Measurements from ENCODE around the gene NAA40.

The NAA40 gene

GRCh38 chr11:63938479-63939396 lies at the start of gene NAA40:
NAA40 (plus strand) TSS chr11:63939002; CDS start chr11:63939097, 95 bp downstream.
- H3K4me1 ChIP-seq (ENCODE audit: control insufficient read depth, insufficient read depth, low read length), result no peaks in the 10 kb centered on the region
- H3K9ac ChIP-seq (ENCODE audit: low read depth, low read length), result peak within 1 kb of the TSS; percentile 71
- H3K36me3 ChIP-seq (ENCODE audit: control insufficient read depth, insufficient read depth, low read length), result no peaks in the 10 kb centered on the region
- H3K9me3 ChIP-seq (ENCODE audit: control insufficient read depth, insufficient read depth, low read length), result no peaks in the 10 kb centered on the region
- peak within 1 kb of the TSS; percentile 90 for H3K4me3 ChIP-seq (ENCODE audit: low read depth, low read length)
- H3K27me3 ChIP-seq (ENCODE audit: control insufficient read depth, insufficient read depth, low read length), result no peaks in the 10 kb centered on the region

GRCh38 chr11:63889344-63889743 lies 49.5 kb upstream of the NAA40 start:
- H3K27me3 ChIP-seq (ENCODE audit: control insufficient read depth, insufficient read depth, low read length), result no peaks in the 10 kb centered on the region
- H3K4me3 ChIP-seq (ENCODE audit: low read depth, low read length), result no peak overlapping the region
- no peaks in the 10 kb centered on the region for H3K36me3 ChIP-seq (ENCODE audit: control insufficient read depth, insufficient read depth, low read length)
- H3K4me1 ChIP-seq (ENCODE audit: control insufficient read depth, insufficient read depth, low read length), result peaks cover 16% of the 10 kb centered on the region
- H3K9me3 ChIP-seq (ENCODE audit: control insufficient read depth, insufficient read depth, low read length), result no peaks in the 10 kb centered on the region
- H3K9ac ChIP-seq (ENCODE audit: low read depth, low read length), result peak overlapping the region; percentile 20

- H3K4me3 ChIP-seq (ENCODE audit: low read depth, low read length), result no peak overlapping the region
- peaks cover 8% of the 10 kb centered on the region for H3K36me3 ChIP-seq (ENCODE audit: control insufficient read depth, insufficient read depth, low read length)
- no peaks in the 10 kb centered on the region for H3K9me3 ChIP-seq (ENCODE audit: control insufficient read depth, insufficient read depth, low read length)
- no peaks in the 10 kb centered on the region for H3K27me3 ChIP-seq (ENCODE audit: control insufficient read depth, insufficient read depth, low read length)
- peak overlapping the region; percentile 26 for H3K9ac ChIP-seq (ENCODE audit: low read depth, low read length)
- H3K4me1 ChIP-seq (ENCODE audit: control insufficient read depth, insufficient read depth, low read length), result peaks cover 16% of the 10 kb centered on the region
These were observed 48.4 kb upstream of the NAA40 start for GRCh38 chr11:63890368-63890767.

- peaks cover 8% of the 10 kb centered on the region for H3K36me3 ChIP-seq (ENCODE audit: control insufficient read depth, insufficient read depth, low read length)
These were observed 46.6 kb upstream of the NAA40 start for GRCh38 chr11:63892228-63892627.

GRCh38 chr11:63893355-63893754 lies 45.4 kb upstream of the NAA40 start:
- Histone ChIP-seq H3K9ac (ENCODE audit: low read depth, low read length) (no peak overlapping the region), H3K27me3 (ENCODE audit: control insufficient read depth, insufficient read depth, low read length) (no peaks in the 10 kb centered on the region), H3K4me1 (ENCODE audit: control insufficient read depth, insufficient read depth, low read length) (peaks cover 5% of the 10 kb centered on the region), H3K36me3 (ENCODE audit: control insufficient read depth, insufficient read depth, low read length) (peaks cover 11% of the 10 kb centered on the region), H3K9me3 (ENCODE audit: control insufficient read depth, insufficient read depth, low read length) (no peaks in the 10 kb centered on the region), H3K4me3 (ENCODE audit: low read depth, low read length) (no peak overlapping the region)

More at GRCh38 chr11:63892228-63892627, 46.6 kb upstream of the NAA40 start:
- no peaks in the 10 kb centered on the region for H3K27me3 ChIP-seq (ENCODE audit: control insufficient read depth, insufficient read depth, low read length)
- no peak overlapping the region for H3K9ac ChIP-seq (ENCODE audit: low read depth, low read length)
- H3K4me3 ChIP-seq (ENCODE audit: low read depth, low read length), result no peak overlapping the region
- H3K4me1 ChIP-seq (ENCODE audit: control insufficient read depth, insufficient read depth, low read length), result peaks cover 15% of the 10 kb centered on the region
- H3K9me3 ChIP-seq (ENCODE audit: control insufficient read depth, insufficient read depth, low read length), result no peaks in the 10 kb centered on the region

- Histone ChIP-seq H3K27me3 (ENCODE audit: control insufficient read depth, insufficient read depth, low read length) (no peaks in the 10 kb centered on the region), H3K4me3 (ENCODE audit: low read depth, low read length) (no peak overlapping the region), H3K9ac (ENCODE audit: low read depth, low read length) (no peak overlapping the region), H3K36me3 (ENCODE audit: control insufficient read depth, insufficient read depth, low read length) (peaks cover 37% of the 10 kb centered on the region), H3K9me3 (ENCODE audit: control insufficient read depth, insufficient read depth, low read length) (no peaks in the 10 kb centered on the region), H3K4me1 (ENCODE audit: control insufficient read depth, insufficient read depth, low read length) (no peaks in the 10 kb centered on the region)
These were observed 42.7 kb upstream of the NAA40 start for GRCh38 chr11:63896071-63896470.

GRCh38 chr11:63897459-63898146 lies 41.2 kb upstream of the NAA40 start:
- H3K4me1 ChIP-seq (ENCODE audit: control insufficient read depth, insufficient read depth, low read length), result no peaks in the 10 kb centered on the region
- no peak overlapping the region for H3K9ac ChIP-seq (ENCODE audit: low read depth, low read length)
- H3K36me3 ChIP-seq (ENCODE audit: control insufficient read depth, insufficient read depth, low read length), result peaks cover 50% of the 10 kb centered on the region
- no peaks in the 10 kb centered on the region for H3K27me3 ChIP-seq (ENCODE audit: control insufficient read depth, insufficient read depth, low read length)
- no peak overlapping the region for H3K4me3 ChIP-seq (ENCODE audit: low read depth, low read length)
- H3K9me3 ChIP-seq (ENCODE audit: control insufficient read depth, insufficient read depth, low read length), result no peaks in the 10 kb centered on the region

- H3K9me3 ChIP-seq (ENCODE audit: control insufficient read depth, insufficient read depth, low read length), result no peaks in the 10 kb centered on the region
- H3K36me3 ChIP-seq (ENCODE audit: control insufficient read depth, insufficient read depth, low read length), result peaks cover 70% of the 10 kb centered on the region
- H3K4me1 ChIP-seq (ENCODE audit: control insufficient read depth, insufficient read depth, low read length), result no peaks in the 10 kb centered on the region
- H3K9ac ChIP-seq (ENCODE audit: low read depth, low read length), result no peak overlapping the region
- no peak overlapping the region for H3K4me3 ChIP-seq (ENCODE audit: low read depth, low read length)
- H3K27me3 ChIP-seq (ENCODE audit: control insufficient read depth, insufficient read depth, low read length), result no peaks in the 10 kb centered on the region
These were observed 37.1 kb upstream of the NAA40 start for GRCh38 chr11:63901660-63902059.

GRCh38 chr11:63903884-63904283 lies 34.9 kb upstream of the NAA40 start:
- no peak overlapping the region for H3K9ac ChIP-seq (ENCODE audit: low read depth, low read length)
- no peaks in the 10 kb centered on the region for H3K27me3 ChIP-seq (ENCODE audit: control insufficient read depth, insufficient read depth, low read length)
- no peak overlapping the region for H3K4me3 ChIP-seq (ENCODE audit: low read depth, low read length)
- peaks cover 67% of the 10 kb centered on the region for H3K36me3 ChIP-seq (ENCODE audit: control insufficient read depth, insufficient read depth, low read length)
- no peaks in the 10 kb centered on the region for H3K9me3 ChIP-seq (ENCODE audit: control insufficient read depth, insufficient read depth, low read length)
- peaks cover 12% of the 10 kb centered on the region for H3K4me1 ChIP-seq (ENCODE audit: control insufficient read depth, insufficient read depth, low read length)

GRCh38 chr11:63904743-63905142 lies 34.1 kb upstream of the NAA40 start:
- Histone ChIP-seq H3K9ac (ENCODE audit: low read depth, low read length) (no peak overlapping the region), H3K36me3 (ENCODE audit: control insufficient read depth, insufficient read depth, low read length) (peaks cover 60% of the 10 kb centered on the region), H3K9me3 (ENCODE audit: control insufficient read depth, insufficient read depth, low read length) (no peaks in the 10 kb centered on the region), H3K4me1 (ENCODE audit: control insufficient read depth, insufficient read depth, low read length) (peaks cover 14% of the 10 kb centered on the region), H3K27me3 (ENCODE audit: control insufficient read depth, insufficient read depth, low read length) (no peaks in the 10 kb centered on the region), H3K4me3 (ENCODE audit: low read depth, low read length) (no peak overlapping the region)

GRCh38 chr11:63905179-63905578 lies 33.6 kb upstream of the NAA40 start:
- Histone ChIP-seq H3K4me1 (ENCODE audit: control insufficient read depth, insufficient read depth, low read length) (peaks cover 16% of the 10 kb centered on the region), H3K36me3 (ENCODE audit: control insufficient read depth, insufficient read depth, low read length) (peaks cover 55% of the 10 kb centered on the region)

GRCh38 chr11:63906087-63906486 lies 32.7 kb upstream of the NAA40 start:
- H3K4me3 ChIP-seq (ENCODE audit: low read depth, low read length), result no peak overlapping the region
- peaks cover 17% of the 10 kb centered on the region for H3K4me1 ChIP-seq (ENCODE audit: control insufficient read depth, insufficient read depth, low read length)
- no peak overlapping the region for H3K9ac ChIP-seq (ENCODE audit: low read depth, low read length)
- peaks cover 46% of the 10 kb centered on the region for H3K36me3 ChIP-seq (ENCODE audit: control insufficient read depth, insufficient read depth, low read length)
- H3K9me3 ChIP-seq (ENCODE audit: control insufficient read depth, insufficient read depth, low read length), result no peaks in the 10 kb centered on the region
- H3K27me3 ChIP-seq (ENCODE audit: control insufficient read depth, insufficient read depth, low read length), result no peaks in the 10 kb centered on the region

More at GRCh38 chr11:63905179-63905578, 33.6 kb upstream of the NAA40 start:
- Histone ChIP-seq H3K9ac (ENCODE audit: low read depth, low read length) (no peak overlapping the region), H3K4me3 (ENCODE audit: low read depth, low read length) (no peak overlapping the region), H3K9me3 (ENCODE audit: control insufficient read depth, insufficient read depth, low read length) (no peaks in the 10 kb centered on the region), H3K27me3 (ENCODE audit: control insufficient read depth, insufficient read depth, low read length) (no peaks in the 10 kb centered on the region)

Data from iPS-15b (cell line).